Stomach (tissue), 9 donors: ENCODE data around the gene KCNIP4. TPM values are rescaled to one million over a fixed set of nuclear protein-coding genes. Genes with fewer than 3 reads are reported as not detected.

ENCODE experiments used
- DNase-seq, 2 donors: peaks; one replicate each; pipeline versions ENCODE4 v3.0.0 to v3.0.0-alpha.2; 2013 to 2019
- H3K27ac ChIP-seq, 5 donors: fragments of 200-600 bp in 4 of 5; sonication (generic) in 4 of 5; one replicate each; pipeline ENCODE4 v1.5.1; 2013 to 2019; ENCODE audit warnings: mild to moderate bottlenecking in 1 of 5, moderate library complexity in 1 of 5
- H3K27me3 ChIP-seq, 3 donors: fragments of 200-600 bp; sonication (generic); one replicate each; pipeline ENCODE4 v1.5.1; 2017 to 2019; ENCODE audit warnings: mixed run types in 1 of 3
- H3K36me3 ChIP-seq, 4 donors: fragments of 200-600 bp; sonication (generic); 1 replicate in 3 of 4; 2 replicates in 1 of 4; pipeline ENCODE4 v1.5.1; 2016 to 2019
- H3K4me1 ChIP-seq, 4 donors: fragments of 200-600 bp; sonication (generic); one replicate each; pipeline ENCODE4 v1.5.1; 2016 to 2019
- H3K4me3 ChIP-seq, 4 donors: fragments of 200-600 bp; sonication (generic) in 3 of 4; one replicate each; pipeline ENCODE4 v1.5.1; 2016 to 2019; ENCODE audit warnings: mild to moderate bottlenecking in 1 of 4
- H3K9me3 ChIP-seq, 4 donors: fragments of 200-600 bp; sonication (generic); one replicate each; pipeline ENCODE4 v1.5.1; 2016 to 2019
- CTCF ChIP-seq, 7 experiments: fragments of 450-650 bp in 4 of 7; fragments of 200-600 bp in 3 of 7; sonication (generic) in 3 of 7; IDR thresholded peaks; one replicate each; pipeline ENCODE4 v1.5.1; 2016 to 2019; ENCODE audit warnings: antibody characterized with exemption in 7 of 7, control low read depth in 2 of 7, mild to moderate bottlenecking in 1 of 7
- EP300 ChIP-seq: sonication (generic); formaldehyde crosslinking; IDR thresholded peaks from one replicate; pipeline ENCODE4 v1.6.1; 2017; ENCODE audit warnings: antibody characterized with exemption
- POLR2A ChIP-seq, 4 donors: fragments of 450-650 bp; IDR thresholded peaks; one replicate each; pipeline ENCODE4 v1.6.1; 2016; ENCODE audit warnings: antibody characterized with exemption in 4 of 4, control low read depth in 2 of 4, mild to moderate bottlenecking in 1 of 4, moderate library complexity in 1 of 4
- POLR2AphosphoS5 ChIP-seq, 3 donors: sonication (generic); formaldehyde crosslinking; IDR thresholded peaks; one replicate each; pipeline ENCODE4 v1.6.1; 2016; ENCODE audit warnings: antibody characterized with exemption in 3 of 3
- WGBS, 5 donors: extraction: QIAGEN DNeasy Blood & Tissue Kit in 3 of 5; methylation state at CpG; one replicate each; pipeline versions ENCODE4 v1.1.5 to v1.1.7; 2013 to 2018; 5-methylcytosine and 5-hydroxymethylcytosine counted together
- intact Hi-C: fragments of 100-400 bp; cut with DNase I; formaldehyde crosslinking; loops from one replicate; pipeline ENCODE4 v1.15.1; 2023; ENCODE audit warnings: low total_unique reads
- polyA plus RNA-seq, 3 donors: library from polyadenylated mRNA; stranded (reverse); fragments of 200-250 nt; gene quantifications; one replicate each; pipeline ENCODE4 v1.2.3, GENCODE V29; 2013
- total RNA-seq, 5 donors: library from RNA; depleted of rRNA; stranded (reverse); fragments of >200 nt; gene quantifications; one replicate each; pipeline versions ENCODE4 v1.1.0 to v1.2.3, GENCODE V29; 2014 to 2016
- donor health status: healthy with polysubstance abuse.
- donor health status: Bipolar disorder and iron deficiency.
- donor health status: healthy.

KCNIP4 gene
- total and polyA plus RNA-seq, 8 donors, result 0.23 to 1.8 (median 1.3) TPM; not detected in 4

DNA sequence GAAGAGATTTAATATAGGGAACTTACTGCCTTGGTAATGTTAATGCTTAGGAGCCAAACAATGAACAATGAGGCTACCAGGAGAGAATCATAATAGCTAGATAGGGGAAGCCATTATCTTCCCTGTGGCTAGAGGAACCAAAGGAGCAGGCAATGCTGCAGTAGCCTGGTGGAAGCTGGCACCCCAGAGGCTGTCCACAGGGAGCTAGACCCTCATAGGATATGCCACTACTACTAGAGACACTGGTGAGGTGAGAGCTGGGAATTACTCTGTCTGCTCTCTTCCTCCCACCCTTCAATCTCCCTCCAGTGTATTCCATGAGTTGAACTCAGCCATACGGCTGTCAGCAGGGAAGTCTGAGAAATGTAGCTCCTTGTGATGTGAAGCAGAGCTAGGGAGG is 601.4 kb downstream of the KCNIP4 start:
- peaks cover 0 to 5% (median 0%) of the 10 kb centered on the region in 4 donors for H3K4me1 ChIP-seq
- no peaks in the 10 kb centered on the region for H3K27me3 ChIP-seq
- intact Hi-C loops, result no loop called here
- no peak overlapping the region for H3K27ac ChIP-seq
- no peak overlapping the region for H3K4me3 ChIP-seq
- no peaks in the 10 kb centered on the region for H3K36me3 ChIP-seq
- no peak for DNase-seq
- peaks cover 0 to 16% (median 11%) of the 10 kb centered on the region in 4 donors for H3K9me3 ChIP-seq
- 33 to 74% (median 54%) methylated on average over 1 of the region's 1 CpG for WGBS, 5 donors
- TF ChIP-seq CTCF (IDR thresholded peaks at IDR 0.05) (no peak), EP300 (no peak), POLR2AphosphoS5 (IDR thresholded peaks at IDR 0.05) (no peak), POLR2A (IDR thresholded peaks at IDR 0.05) (no peak)

GRCh38 chr4:21327976-21328700 is 620.4 kb downstream of the KCNIP4 start:
- intact Hi-C loops, result no loop called here
- Histone ChIP-seq H3K27me3 (no peaks in the 10 kb centered on the region), H3K36me3 (no peaks in the 10 kb centered on the region), H3K9me3 (peaks cover 0 to 16% (median 11%) of the 10 kb centered on the region in 4 donors), H3K27ac (no peak overlapping the region), H3K4me3 (no peak overlapping the region), H3K4me1 (no peaks in the 10 kb centered on the region)
- 85 to 93% (median 87%) methylated on average over 3 of the region's 3 CpGs for WGBS, 5 donors
- no peak for DNase-seq
- TF ChIP-seq POLR2AphosphoS5 (IDR thresholded peaks at IDR 0.05) (no peak), CTCF (IDR thresholded peaks at IDR 0.05) (no peak), EP300 (no peak), POLR2A (IDR thresholded peaks at IDR 0.05) (no peak)

DNA sequence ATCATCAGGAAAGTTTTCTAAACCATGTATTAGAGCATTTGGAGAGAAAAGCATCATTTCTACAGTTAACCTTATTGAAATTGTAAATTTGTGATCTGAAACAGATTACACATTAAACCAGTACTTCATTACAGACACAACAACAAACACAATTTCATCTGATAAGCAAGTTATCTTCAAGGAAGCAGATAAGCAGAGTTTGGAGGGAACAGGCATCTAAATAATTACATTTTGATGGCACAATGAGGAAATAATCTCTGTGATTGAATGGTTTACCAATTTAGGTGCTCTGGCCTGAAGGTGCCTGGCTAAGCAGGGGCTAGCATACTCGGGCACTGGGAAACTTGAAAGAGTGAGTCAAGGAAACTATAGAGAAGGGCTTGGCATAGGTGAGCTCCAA is 628.5 kb downstream of the KCNIP4 start:
- Histone ChIP-seq H3K36me3 (no peaks in the 10 kb centered on the region), H3K4me1 (no peaks in the 10 kb centered on the region), H3K27ac (no peak overlapping the region), H3K9me3 (peaks cover 0 to 13% (median 9%) of the 10 kb centered on the region in 4 donors), H3K4me3 (no peak overlapping the region), H3K27me3 (no peaks in the 10 kb centered on the region)
- TF ChIP-seq EP300 (no peak), POLR2AphosphoS5 (IDR thresholded peaks at IDR 0.05) (no peak), CTCF (IDR thresholded peaks at IDR 0.05) (no peak), POLR2A (IDR thresholded peaks at IDR 0.05) (no peak)
- no peak for DNase-seq
- intact Hi-C loops, result no loop called here
- WGBS, 5 donors, result 38 to 66% (median 52%) methylated on average over 1 of the region's 1 CpG

DNA sequence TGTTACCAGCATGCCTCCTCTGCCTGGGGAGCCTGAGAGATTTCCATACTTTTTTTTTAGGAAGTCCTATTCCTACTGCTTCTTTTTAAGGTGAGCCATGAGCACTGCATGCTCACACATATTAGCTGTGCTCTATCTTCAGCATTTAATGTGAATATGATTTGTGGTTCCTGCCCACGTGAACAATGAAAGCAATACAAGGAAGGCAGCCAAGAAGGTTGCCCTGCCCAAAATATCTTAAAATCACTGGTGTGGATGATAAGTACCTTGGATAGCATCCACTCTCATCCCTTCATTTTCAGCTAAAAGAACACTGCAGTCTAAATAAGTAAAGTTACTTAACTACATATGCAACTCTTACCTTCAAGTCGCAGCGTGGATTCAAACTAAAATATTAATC is 640.9 kb downstream of the KCNIP4 start:
- Histone ChIP-seq H3K27me3 (peaks cover 0 to 3% (median 0%) of the 10 kb centered on the region in 3 donors), H3K9me3 (no peaks in the 10 kb centered on the region), H3K4me1 (peaks cover 0 to 6% (median 3%) of the 10 kb centered on the region in 4 donors), H3K27ac (no peak overlapping the region), H3K4me3 (no peak overlapping the region), H3K36me3 (no peaks in the 10 kb centered on the region)
- no peak for TF ChIP-seq POLR2AphosphoS5 (IDR thresholded peaks at IDR 0.05)
- TF ChIP-seq POLR2A (IDR thresholded peaks at IDR 0.05), result no peak
- TF ChIP-seq CTCF (IDR thresholded peaks at IDR 0.05), result no peak
- TF ChIP-seq EP300, result no peak
- DNase-seq, result no peak
- WGBS, 5 donors, result 64 to 72% (median 66%) methylated on average over 3 of the region's 3 CpGs
- intact Hi-C loops, result no loop called here
